Neutrophil (primary cell): ENCODE results near the gene RDX.

Experiments used
- H3K27ac ChIP-seq: fragments of 200-600 bp; sonication (generic); 2 replicates; pipeline ENCODE4 v1.5.1; 2016; ENCODE audit warnings: mild to moderate bottlenecking, moderate library complexity
- H3K27me3 ChIP-seq: fragments of 200-600 bp; sonication (generic); 2 replicates; pipeline ENCODE4 v1.6.0; 2016; ENCODE audit warnings: mild to moderate bottlenecking
- H3K36me3 ChIP-seq: fragments of 200-600 bp; sonication (generic); 2 replicates; pipeline ENCODE4 v1.5.1; 2017
- H3K4me1 ChIP-seq, 2 experiments: fragments of 200-600 bp in 1 of 2; sonication (generic) in 1 of 2; 1 replicate in 1 of 2; 2 replicates in 1 of 2; pipeline versions ENCODE4 v1.5.1 to v1.6.1; 2013 to 2016; ENCODE audit warnings: low read depth in 1 of 2, low read length in 1 of 2, mild to moderate bottlenecking in 1 of 2, moderate library complexity in 1 of 2; ENCODE audit not compliant: control insufficient read depth in 1 of 2, insufficient read depth in 1 of 2
- H3K4me3 ChIP-seq, 2 experiments: fragments of 200-600 bp in 1 of 2; sonication (generic) in 1 of 2; 1 replicate in 1 of 2; 2 replicates in 1 of 2; pipeline ENCODE4 v1.5.1; 2013 to 2016; ENCODE audit warnings: low read depth in 1 of 2, low read length in 1 of 2, mild to moderate bottlenecking in 1 of 2, moderate library complexity in 1 of 2
- H3K9me3 ChIP-seq: fragments of 200-600 bp; sonication (generic); 2 replicates; pipeline ENCODE4 v1.5.1; 2016
- CTCF ChIP-seq: fragments of 200-600 bp; sonication (generic); IDR thresholded peaks from 2 replicates; pipeline ENCODE4 v1.5.1; 2016; ENCODE audit warnings: antibody characterized with exemption

RDX gene

GRCh38 chr11:110327508-110327907 lies 31.1 kb upstream of the RDX start:
- Histone ChIP-seq H3K27me3 (no peaks in the 10 kb centered on the region), H3K4me1 (no peaks in the 10 kb centered on the region), H3K36me3 (no peaks in the 10 kb centered on the region), H3K4me3 (no peak overlapping the region), H3K9me3 (no peaks in the 10 kb centered on the region), H3K27ac (no peak overlapping the region)
- no peak for TF ChIP-seq CTCF

GRCh38 chr11:110323786-110324185 lies 27.4 kb upstream of the RDX start:
- Histone ChIP-seq H3K4me3 (no peak overlapping the region), H3K9me3 (no peaks in the 10 kb centered on the region), H3K27me3 (no peaks in the 10 kb centered on the region), H3K36me3 (no peaks in the 10 kb centered on the region), H3K4me1 (no peaks in the 10 kb centered on the region), H3K27ac (no peak overlapping the region)
- no peak for TF ChIP-seq CTCF

- Histone ChIP-seq H3K4me3 (no peak overlapping the region), H3K9me3 (no peaks in the 10 kb centered on the region), H3K27me3 (no peaks in the 10 kb centered on the region), H3K4me1 (no peaks in the 10 kb centered on the region), H3K27ac (no peak overlapping the region), H3K36me3 (no peaks in the 10 kb centered on the region)
- TF ChIP-seq CTCF = no peak
Observed at GRCh38 chr11:110319501-110319900, 23.1 kb upstream of the RDX start.

- Histone ChIP-seq H3K36me3 (no peaks in the 10 kb centered on the region), H3K27ac (no peak overlapping the region), H3K4me1 (no peaks in the 10 kb centered on the region), H3K9me3 (no peaks in the 10 kb centered on the region), H3K27me3 (no peaks in the 10 kb centered on the region), H3K4me3 (no peak overlapping the region)
- TF ChIP-seq CTCF = no peak
Observed at GRCh38 chr11:110318638-110319404, 22.4 kb upstream of the RDX start.

GRCh38 chr11:110317516-110317932 lies 21.1 kb upstream of the RDX start:
- no peak for TF ChIP-seq CTCF

More at GRCh38 chr11:110317516-110317932, 21.1 kb upstream of the RDX start:
- Histone ChIP-seq H3K9me3 (no peaks in the 10 kb centered on the region), H3K4me3 (no peak overlapping the region), H3K27me3 (no peaks in the 10 kb centered on the region), H3K27ac (no peak overlapping the region), H3K4me1 (no peaks in the 10 kb centered on the region), H3K36me3 (no peaks in the 10 kb centered on the region)
